ENCODE data around the gene PI4KA.
A peak's percentile ranks its signal among the peaks of the same experiment; 100 is the strongest.

PI4KA gene

GRCh38 chr22:20868025-20868962 is 9.7 kb upstream of the PI4KA start:
- H3K27me3 Mint-ChIP-seq, result no peaks in the 10 kb centered on the region
- no peak for ATAC-seq (replicated peaks)
- H3K27ac Mint-ChIP-seq, result peak overlapping the region; percentile 62 to 87
- H3K4me3 Mint-ChIP-seq, result no peak overlapping the region
- peaks cover 51% of the 10 kb centered on the region for H3K36me3 Mint-ChIP-seq (ENCODE audit: insufficient read depth)
- no peak for DNase-seq
- no peaks in the 10 kb centered on the region for H3K9me3 Mint-ChIP-seq
- peaks cover 19 to 24% of the 10 kb centered on the region in 2 donors for H3K4me1 Mint-ChIP-seq (ENCODE audit: low read depth in 2 of 2)

GRCh38 chr22:20867179-20868024 is 8.8 kb upstream of the PI4KA start:
- DNase-seq (no peak), ATAC-seq (replicated peaks) (peak; percentile 76)
- H3K27me3 Mint-ChIP-seq, result no peaks in the 10 kb centered on the region
- no peaks in the 10 kb centered on the region for H3K9me3 Mint-ChIP-seq
- peaks cover 21 to 24% of the 10 kb centered on the region in 2 donors for H3K4me1 Mint-ChIP-seq (ENCODE audit: low read depth in 2 of 2)
- H3K36me3 Mint-ChIP-seq (ENCODE audit: insufficient read depth), result peaks cover 43% of the 10 kb centered on the region
- H3K4me3 Mint-ChIP-seq, result peak overlapping the region in 1 of 2 donors; percentile 63
- peak overlapping the region; percentile 68 to 87 for H3K27ac Mint-ChIP-seq

- no peak for DNase-seq
- H3K4me1 Mint-ChIP-seq (ENCODE audit: low read depth in 2 of 2), result peaks cover 26 to 28% of the 10 kb centered on the region in 2 donors
- H3K4me3 Mint-ChIP-seq, result peak overlapping the region in 1 of 2 donors; percentile 63
Observed at GRCh38 chr22:20866736-20867135, 8.1 kb upstream of the PI4KA start.

GRCh38 chr22:20865875-20866445 is 7.3 kb upstream of the PI4KA start:
- H3K9me3 Mint-ChIP-seq, result no peaks in the 10 kb centered on the region
- H3K27ac Mint-ChIP-seq, result peak overlapping the region in 1 of 2 donors; percentile 87
- no peak overlapping the region for H3K4me3 Mint-ChIP-seq
- H3K27me3 Mint-ChIP-seq, result no peaks in the 10 kb centered on the region
- DNase-seq (no peak), ATAC-seq (replicated peaks) (no peak)
- peaks cover 26 to 33% of the 10 kb centered on the region in 2 donors for H3K4me1 Mint-ChIP-seq (ENCODE audit: low read depth in 2 of 2)
- peaks cover 36% of the 10 kb centered on the region for H3K36me3 Mint-ChIP-seq (ENCODE audit: insufficient read depth)

More at GRCh38 chr22:20866736-20867135, 8.1 kb upstream of the PI4KA start:
- Mint-ChIP-seq H3K27ac (peak overlapping the region in 1 of 2 donors; percentile 87), H3K36me3 (ENCODE audit: insufficient read depth) (peaks cover 39% of the 10 kb centered on the region), H3K9me3 (no peaks in the 10 kb centered on the region), H3K27me3 (no peaks in the 10 kb centered on the region)
- ATAC-seq (replicated peaks), result peak; percentile 5

- H3K27ac Mint-ChIP-seq, result peak overlapping the region in 1 of 2 donors; percentile 63
- DNase-seq, result no peak
- no peaks in the 10 kb centered on the region for H3K9me3 Mint-ChIP-seq
- H3K4me1 Mint-ChIP-seq (ENCODE audit: low read depth in 2 of 2), result peaks cover 26 to 33% of the 10 kb centered on the region in 2 donors
- no peak overlapping the region for H3K4me3 Mint-ChIP-seq
- ATAC-seq (replicated peaks), result no peak
- no peaks in the 10 kb centered on the region for H3K27me3 Mint-ChIP-seq
- H3K36me3 Mint-ChIP-seq (ENCODE audit: insufficient read depth), result peaks cover 34% of the 10 kb centered on the region
Observed at GRCh38 chr22:20865331-20865730, 6.7 kb upstream of the PI4KA start.

- no peak for DNase-seq
- peak overlapping the region; percentile 63 to 71 for H3K27ac Mint-ChIP-seq
- peaks cover 36% of the 10 kb centered on the region for H3K36me3 Mint-ChIP-seq (ENCODE audit: insufficient read depth)
- no peak overlapping the region for H3K4me3 Mint-ChIP-seq
- peaks cover 32 to 41% of the 10 kb centered on the region in 2 donors for H3K4me1 Mint-ChIP-seq (ENCODE audit: low read depth in 2 of 2)
- H3K27me3 Mint-ChIP-seq, result no peaks in the 10 kb centered on the region
- H3K9me3 Mint-ChIP-seq, result no peaks in the 10 kb centered on the region
- no peak for ATAC-seq (replicated peaks)
Observed at GRCh38 chr22:20864186-20864908, 5.7 kb upstream of the PI4KA start.

- Mint-ChIP-seq H3K27ac (peak overlapping the region in 1 of 2 donors; percentile 71), H3K4me1 (ENCODE audit: low read depth in 2 of 2) (peaks cover 31 to 41% of the 10 kb centered on the region in 2 donors), H3K36me3 (ENCODE audit: insufficient read depth) (peaks cover 40% of the 10 kb centered on the region), H3K27me3 (no peaks in the 10 kb centered on the region), H3K9me3 (no peaks in the 10 kb centered on the region), H3K4me3 (no peak overlapping the region)
- DNase-seq, result no peak
- no peak for ATAC-seq (replicated peaks)
Observed at GRCh38 chr22:20863366-20863765, 4.8 kb upstream of the PI4KA start.

GRCh38 chr22:20862540-20862939 is 3.9 kb upstream of the PI4KA start:
- ATAC-seq (replicated peaks) (no peak), DNase-seq (no peak)
- peaks cover 44% of the 10 kb centered on the region for H3K36me3 Mint-ChIP-seq (ENCODE audit: insufficient read depth)
- H3K27me3 Mint-ChIP-seq, result no peaks in the 10 kb centered on the region
- peaks cover 37 to 47% of the 10 kb centered on the region in 2 donors for H3K4me1 Mint-ChIP-seq (ENCODE audit: low read depth in 2 of 2)
- no peaks in the 10 kb centered on the region for H3K9me3 Mint-ChIP-seq
- H3K27ac Mint-ChIP-seq, result peak overlapping the region in 1 of 2 donors; percentile 61
- H3K4me3 Mint-ChIP-seq, result no peak overlapping the region

- Mint-ChIP-seq H3K36me3 (ENCODE audit: insufficient read depth) (peaks cover 36% of the 10 kb centered on the region), H3K9me3 (no peaks in the 10 kb centered on the region), H3K27ac (peak overlapping the region; percentile 92 to 93), H3K4me3 (peak overlapping the region; percentile 91 to 94), H3K27me3 (no peaks in the 10 kb centered on the region), H3K4me1 (ENCODE audit: low read depth in 2 of 2) (peaks cover 45 to 48% of the 10 kb centered on the region in 2 donors)
- DNase-seq, result no peak
- ATAC-seq (replicated peaks), result no peak
Observed at GRCh38 chr22:20859615-20860014, 1.0 kb upstream of the PI4KA start.

GRCh38 chr22:20857838-20858614 is 585 bp downstream of the PI4KA start:
- Mint-ChIP-seq H3K36me3 (ENCODE audit: insufficient read depth) (peaks cover 36% of the 10 kb centered on the region), H3K4me1 (ENCODE audit: low read depth in 2 of 2) (peaks cover 47 to 49% of the 10 kb centered on the region in 2 donors), H3K9me3 (no peaks in the 10 kb centered on the region), H3K27me3 (no peaks in the 10 kb centered on the region), H3K4me3 (peak overlapping the region; percentile 91 to 94), H3K27ac (peak overlapping the region; percentile 92 to 93)
- peak; percentile 57 for ATAC-seq (replicated peaks)
- peak; percentile 66 to 73 (median 72) for DNase-seq

- Mint-ChIP-seq H3K4me3 (peak overlapping the region; percentile 91 to 94), H3K27ac (peak overlapping the region; percentile 8 to 92), H3K9me3 (no peaks in the 10 kb centered on the region), H3K4me1 (ENCODE audit: low read depth in 2 of 2) (peaks cover 48 to 52% of the 10 kb centered on the region in 2 donors), H3K27me3 (no peaks in the 10 kb centered on the region), H3K36me3 (ENCODE audit: insufficient read depth) (peaks cover 36% of the 10 kb centered on the region)
- ATAC-seq (replicated peaks) (no peak), DNase-seq (no peak)
Observed at GRCh38 chr22:20857247-20857643, 1.4 kb downstream of the PI4KA start.

GRCh38 chr22:20853236-20853660 is 5.4 kb downstream of the PI4KA start:
- Mint-ChIP-seq H3K27ac (peak overlapping the region in 1 of 2 donors; percentile 70), H3K4me3 (no peak overlapping the region), H3K27me3 (no peaks in the 10 kb centered on the region), H3K4me1 (ENCODE audit: low read depth in 2 of 2) (peaks cover 41 to 50% of the 10 kb centered on the region in 2 donors), H3K9me3 (no peaks in the 10 kb centered on the region), H3K36me3 (ENCODE audit: insufficient read depth) (peaks cover 10% of the 10 kb centered on the region)
- ATAC-seq (replicated peaks) (no peak), DNase-seq (no peak)

Data from effector memory CD8-positive, alpha-beta T cell (primary cell).